ENCODE data around the gene SDR42E2.

DNA sequence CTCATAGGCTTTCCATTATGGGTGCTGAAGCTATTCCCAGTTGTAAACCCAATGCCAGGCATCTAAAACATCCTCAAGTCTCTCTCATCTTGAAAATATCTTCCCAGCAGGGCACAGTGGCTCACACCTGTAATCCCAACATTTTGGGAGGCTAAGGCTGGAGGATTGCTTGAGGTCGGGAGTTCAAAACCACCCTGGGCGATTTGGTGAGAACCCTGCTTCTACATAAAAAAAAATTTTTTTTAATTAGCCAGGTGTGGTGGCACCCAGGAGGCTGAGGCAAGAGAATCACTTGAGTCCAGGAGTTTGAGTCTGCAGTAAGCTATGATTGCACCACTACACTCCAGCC, 30.7 kb downstream of the SDR42E2 start:
- TF ChIP-seq CTCF (IDR thresholded peaks at IDR 0.05) (no peak), EZH2 (IDR thresholded peaks at IDR 0.05; ENCODE audit: borderline replicate concordance, insufficient read depth, low read depth, low read length, poor library complexity, severe bottlenecking) (no peak)
